GM18873 (cell line): ENCODE data around the gene SMPD2.

Experiments used
- ATAC-seq: cut with Tn5 transposase; IDR thresholded peaks from one replicate; pipeline ENCODE4 v1.9.1; 2021; ENCODE audit warnings: mild to moderate bottlenecking, moderate library complexity, moderate number of reproducible peaks; ENCODE audit not compliant: unreplicated experiment, low FRiP score

Gene SMPD2

DNA sequence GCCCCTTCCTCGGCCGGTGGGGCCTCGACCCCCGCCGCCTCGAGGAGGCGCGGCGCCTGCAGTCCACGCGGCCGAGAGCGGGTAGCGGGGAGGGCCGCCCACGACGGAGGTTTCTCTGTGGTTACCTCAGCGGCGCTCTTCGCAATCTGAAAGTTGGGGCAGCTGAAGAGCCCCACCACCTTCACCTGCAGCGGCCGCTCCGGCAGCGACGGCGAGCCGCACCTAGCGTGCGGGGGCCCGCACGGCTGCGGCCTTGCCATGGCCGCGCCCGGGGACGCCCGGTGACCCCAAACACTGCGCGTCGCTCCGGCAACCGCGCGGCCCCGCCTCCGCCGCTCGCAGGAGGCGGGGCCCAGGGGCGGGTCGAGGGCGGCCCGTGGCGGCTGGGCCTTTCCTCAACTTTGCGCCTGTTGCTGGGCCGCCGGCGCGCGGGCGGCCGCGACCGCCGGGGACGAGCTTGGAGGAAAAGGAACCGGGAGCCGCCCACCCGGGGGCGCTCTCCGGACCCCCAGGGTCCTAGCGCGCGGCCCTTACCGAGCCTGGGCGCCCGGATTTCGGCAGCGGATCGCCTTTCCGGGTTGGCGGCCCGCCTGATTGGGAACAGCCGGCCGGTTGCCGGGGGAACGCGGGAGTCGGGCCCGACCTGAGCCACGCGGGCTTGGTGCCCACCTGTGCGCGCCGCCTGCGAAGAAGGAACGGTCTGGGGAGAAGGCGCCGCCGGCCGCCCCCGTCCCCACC lies at the start of gene SMPD2, which contains the start of gene PPIL6:
TSS of gene SMPD2 (plus strand) at position 394 of the 738 bp plus-strand sequence. CDS start 398 bp downstream, outside the sequence.
TSS of gene PPIL6 (minus strand) at position 298 of the 738 bp plus-strand sequence. CDS start at position 260, 38 bp downstream.
- peak; percentile 56 for ATAC-seq

DNA sequence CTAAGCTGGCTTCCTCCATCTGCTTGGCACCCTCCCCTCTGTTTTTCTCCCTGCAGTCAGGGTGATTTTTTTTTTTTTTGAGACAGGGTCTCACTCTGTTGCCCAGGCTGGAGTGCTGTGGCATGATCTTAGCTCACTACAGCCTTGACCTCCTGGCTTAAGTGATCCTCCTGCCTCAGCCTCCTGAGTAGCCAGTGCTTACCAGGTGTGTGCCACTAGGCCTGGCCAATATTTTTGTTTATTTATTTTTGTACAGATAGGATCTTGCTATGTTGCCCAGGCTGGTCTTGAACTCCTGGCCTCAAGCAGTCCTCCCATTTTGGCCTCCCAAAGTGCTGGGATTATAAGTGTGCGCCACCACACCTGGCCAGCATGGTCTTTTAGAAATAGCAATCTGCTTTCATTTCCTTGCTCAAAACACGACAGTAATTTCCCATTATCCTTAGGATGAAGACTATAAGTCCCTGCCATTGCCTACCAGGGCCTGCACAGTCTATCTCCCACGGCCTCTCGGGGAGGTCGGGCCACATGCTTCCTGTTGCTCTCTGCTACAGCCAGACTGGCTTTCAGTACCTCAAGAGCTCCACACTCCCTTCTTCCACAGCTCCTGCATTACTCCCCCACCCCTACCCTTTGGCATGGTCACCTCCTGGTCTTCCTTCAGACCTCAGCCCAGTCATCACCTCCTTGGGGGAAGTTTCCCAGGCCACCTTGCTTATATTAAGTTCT lies 47.2 kb upstream of the SMPD2 start:
- ATAC-seq = no peak

DNA sequence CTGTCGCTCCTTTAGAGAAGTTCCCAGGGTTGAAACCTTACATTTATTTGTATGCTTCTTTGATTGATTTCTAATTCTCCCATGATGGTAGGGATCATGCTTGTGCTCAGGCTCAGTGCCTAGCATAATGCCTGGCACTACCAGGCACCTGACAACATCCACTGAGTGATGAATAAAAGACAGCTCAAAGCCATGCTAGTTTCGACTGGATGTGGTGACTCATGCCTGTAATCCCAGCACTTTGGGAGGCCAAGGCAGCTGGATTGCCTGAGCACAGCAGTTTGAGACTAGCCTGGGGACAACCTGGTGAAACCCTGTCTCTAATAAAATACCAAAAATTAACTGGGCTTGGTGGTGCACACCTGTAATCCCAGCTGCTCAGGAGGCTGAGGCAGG lies 46.6 kb upstream of the SMPD2 start:
- no peak for ATAC-seq

- ATAC-seq = no peak
Measured at GRCh38 chr6:109396046-109396718, 44.3 kb upstream of the SMPD2 start.

DNA sequence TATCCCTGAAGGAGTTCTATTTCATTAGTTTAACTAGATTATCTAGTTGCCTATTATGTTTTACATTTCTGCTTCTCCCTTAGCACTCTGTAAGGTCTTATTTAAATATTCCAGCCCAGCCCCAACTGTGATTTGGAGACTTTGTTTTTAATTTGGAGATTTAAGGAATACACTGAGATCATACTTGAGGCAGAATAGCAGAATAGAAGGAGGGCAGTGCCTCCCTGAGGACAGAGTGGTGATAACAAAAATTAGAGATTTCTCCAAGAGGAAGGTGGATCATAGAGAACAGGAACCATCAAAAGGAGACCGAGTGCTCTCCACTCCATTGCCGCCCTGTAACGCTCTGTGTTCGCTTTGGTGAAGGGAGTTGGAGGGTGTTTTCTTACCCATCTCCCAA lies 43.5 kb upstream of the SMPD2 start:
- no peak for ATAC-seq

- no peak for ATAC-seq
Measured at GRCh38 chr6:109406196-109406595, 34.3 kb upstream of the SMPD2 start.

DNA sequence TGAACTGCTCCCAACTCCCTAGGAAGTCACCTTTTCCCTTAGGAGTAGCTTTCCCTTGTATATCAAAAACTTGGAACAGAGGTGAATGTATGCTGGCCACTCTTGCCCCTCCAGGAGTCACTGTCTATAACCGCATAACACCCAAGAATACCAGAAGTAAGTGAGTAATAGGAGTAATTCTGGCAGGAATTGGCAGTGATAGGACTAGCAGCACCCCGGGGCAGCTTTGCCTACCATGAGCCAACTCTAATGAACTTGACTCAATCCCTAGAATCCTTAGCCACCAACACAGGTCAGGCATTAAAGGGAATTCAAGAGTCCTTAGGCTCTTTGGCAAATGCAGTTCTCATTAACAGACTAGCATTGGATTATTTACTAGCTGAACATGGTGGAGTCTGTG lies 29.5 kb upstream of the SMPD2 start:
- no peak for ATAC-seq

GRCh38 chr6:109417646-109418045 lies 22.9 kb upstream of the SMPD2 start:
- ATAC-seq = no peak

DNA sequence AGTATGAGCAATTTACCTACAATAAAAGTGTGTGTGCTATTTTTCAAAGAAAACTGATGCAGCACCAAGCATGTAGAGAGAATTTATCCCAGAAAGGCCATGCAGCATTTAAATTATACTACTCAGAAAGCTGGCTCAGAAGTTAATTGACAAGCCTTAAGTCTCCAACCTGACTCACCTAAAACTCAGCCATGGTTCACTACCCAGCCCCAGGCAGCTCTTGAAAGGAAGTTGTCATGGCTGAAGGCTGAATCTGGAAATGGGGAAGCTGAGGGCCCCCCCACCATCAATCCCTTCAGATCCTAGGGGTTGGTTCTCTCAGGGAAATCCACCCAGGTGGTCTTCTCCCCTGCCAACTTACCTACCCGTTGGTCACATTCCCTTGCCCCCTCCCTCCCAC lies 19.8 kb upstream of the SMPD2 start:
- no peak for ATAC-seq

DNA sequence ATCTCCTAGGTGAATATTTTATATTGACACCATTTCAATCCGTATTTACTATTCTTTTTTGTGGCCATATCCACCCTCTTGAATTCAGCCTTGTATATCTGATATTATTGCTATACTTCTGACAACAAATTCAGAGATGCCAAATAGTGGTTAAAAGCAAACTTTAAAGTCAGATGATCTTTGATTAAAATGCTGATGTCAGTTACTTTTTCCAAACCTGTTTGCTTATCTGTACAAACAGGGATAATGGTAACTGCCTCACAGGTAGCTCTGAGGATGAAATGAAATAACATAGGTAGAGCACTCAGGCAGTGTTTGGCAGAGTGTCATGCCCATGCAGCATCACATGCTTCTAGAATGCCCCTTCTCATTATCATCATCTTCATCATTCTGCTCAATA lies 19.3 kb upstream of the SMPD2 start:
- no peak for ATAC-seq

DNA sequence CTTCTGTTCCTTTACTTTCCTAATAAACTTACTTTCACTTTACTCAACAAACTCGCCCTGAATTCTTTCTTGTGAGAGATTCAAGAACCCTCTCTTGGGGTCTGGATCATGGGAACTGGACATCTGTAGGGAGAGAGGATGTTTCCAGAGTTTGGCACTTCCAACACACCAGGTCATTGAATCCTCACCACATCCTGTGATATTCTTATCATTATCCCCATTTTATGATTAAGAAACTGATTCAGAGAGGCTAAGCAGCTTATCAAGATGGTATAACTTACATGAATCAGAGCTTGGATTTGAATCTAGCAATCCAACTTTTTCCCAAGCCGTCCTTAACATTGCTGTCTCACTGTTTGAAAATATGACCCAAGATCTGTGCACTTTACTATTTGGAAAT lies 15.6 kb upstream of the SMPD2 start:
- ATAC-seq = no peak

GRCh38 chr6:109428889-109429477 lies 11.5 kb upstream of the SMPD2 start:
- ATAC-seq = no peak

DNA sequence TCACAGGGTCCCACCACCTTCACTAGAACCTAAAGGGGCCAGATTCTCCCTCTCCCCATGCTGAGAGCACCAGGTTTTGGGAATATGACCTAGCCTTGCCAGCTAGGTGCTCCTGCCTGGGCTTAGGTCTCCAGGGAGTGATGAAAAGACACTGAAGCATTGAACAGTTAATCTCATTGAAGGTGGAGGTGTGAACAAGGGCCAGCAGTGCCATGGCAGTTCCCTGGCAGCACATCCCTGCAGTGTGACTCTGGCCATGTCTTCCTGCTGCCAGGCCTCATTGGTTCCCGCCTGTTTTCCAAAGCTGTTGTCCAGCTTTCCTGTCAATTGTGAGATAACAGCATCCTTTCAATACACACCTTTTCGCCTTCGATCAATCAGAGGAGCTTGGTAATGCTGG lies 11.0 kb upstream of the SMPD2 start:
- ATAC-seq = no peak

- ATAC-seq = no peak
Measured at GRCh38 chr6:109434456-109434855, 6.1 kb upstream of the SMPD2 start.

GRCh38 chr6:109436041-109436440 lies 4.5 kb upstream of the SMPD2 start:
- ATAC-seq = no peak

- ATAC-seq = peak; percentile 24
Measured at GRCh38 chr6:109441069-109441816, 719 bp downstream of the SMPD2 start.

DNA sequence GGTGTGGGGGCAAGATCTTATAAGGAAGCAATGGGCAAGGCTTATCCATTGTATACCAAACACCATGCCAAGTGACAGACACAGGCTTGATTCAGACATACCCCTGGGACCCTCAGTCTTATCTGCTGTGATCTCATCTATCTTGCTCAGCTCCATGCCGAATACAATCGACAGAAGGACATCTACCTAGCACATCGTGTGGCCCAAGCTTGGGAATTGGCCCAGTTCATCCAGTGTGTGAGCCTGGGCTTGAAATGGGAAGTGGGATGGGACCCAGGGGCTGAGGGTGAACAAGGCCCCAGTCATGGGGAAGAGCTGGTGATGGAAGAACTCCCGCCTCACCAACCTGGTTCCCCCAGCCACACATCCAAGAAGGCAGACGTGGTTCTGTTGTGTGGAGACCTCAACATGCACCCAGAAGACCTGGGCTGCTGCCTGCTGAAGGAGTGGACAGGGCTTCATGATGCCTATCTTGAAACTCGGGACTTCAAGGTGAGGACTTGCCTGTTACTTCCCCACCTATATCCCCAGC lies 1.9 kb downstream of the SMPD2 start:
- ATAC-seq = no peak

DNA sequence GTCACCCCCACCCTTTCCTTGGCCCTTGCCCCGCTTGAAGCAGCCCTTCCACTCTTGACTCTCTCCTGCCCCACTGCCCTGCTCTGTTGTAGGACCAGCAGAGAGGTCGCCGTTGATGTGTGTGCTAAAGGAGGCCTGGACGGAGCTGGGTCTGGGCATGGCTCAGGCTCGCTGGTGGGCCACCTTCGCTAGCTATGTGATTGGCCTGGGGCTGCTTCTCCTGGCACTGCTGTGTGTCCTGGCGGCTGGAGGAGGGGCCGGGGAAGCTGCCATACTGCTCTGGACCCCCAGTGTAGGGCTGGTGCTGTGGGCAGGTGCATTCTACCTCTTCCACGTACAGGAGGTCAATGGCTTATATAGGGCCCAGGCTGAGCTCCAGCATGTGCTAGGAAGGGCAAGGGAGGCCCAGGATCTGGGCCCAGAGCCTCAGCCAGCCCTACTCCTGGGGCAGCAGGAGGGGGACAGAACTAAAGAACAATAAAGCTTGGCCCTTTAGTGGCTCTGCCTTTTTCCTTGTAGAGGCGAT lies 3.0 kb downstream of the SMPD2 start:
- no peak for ATAC-seq

GRCh38 chr6:109445382-109445781 lies 4.9 kb downstream of the SMPD2 start:
- ATAC-seq = no peak

- ATAC-seq = no peak
Measured at GRCh38 chr6:109446072-109446471, 5.5 kb downstream of the SMPD2 start.
